H1 (cell line): ENCODE data around the gene DRAM1. TPM values are rescaled to one million over a fixed set of nuclear protein-coding genes. Genes with fewer than 3 reads are reported as not detected.

ENCODE experiments used
- ATF3 ChIP-seq: IDR thresholded peaks from 2 replicates; pipeline ENCODE4 v1.6.1; 2011; ENCODE audit warnings: low read depth, mild to moderate bottlenecking, low read length; ENCODE audit not compliant: insufficient read depth
- CEBPB ChIP-seq: IDR thresholded peaks from 2 replicates; pipeline ENCODE4 v1.6.1; 2012; ENCODE audit warnings: low read depth, low read length
- CHD7 ChIP-seq: fragments of 300-600 bp; sonication (generic); IDR thresholded peaks from 2 replicates; pipeline ENCODE4 v1.7.1; 2012; ENCODE audit warnings: low read length, moderate library complexity, mild to moderate bottlenecking, inconsistent platforms; ENCODE audit not compliant: insufficient replicate concordance
- EGR1 ChIP-seq: IDR thresholded peaks from 2 replicates; pipeline ENCODE4 v1.6.1; 2011; ENCODE audit warnings: low read depth, low read length, borderline replicate concordance
- TBP ChIP-seq: IDR thresholded peaks from 2 replicates; pipeline ENCODE4 v1.6.1; 2011; ENCODE audit warnings: low read depth, low read length, improper control_type of control experiment
- TCF12 ChIP-seq: IDR thresholded peaks from 2 replicates; pipeline ENCODE4 v1.6.1; 2011; ENCODE audit warnings: low read depth, mild to moderate bottlenecking, low read length
- polyA plus RNA-seq, 7 experiments: library from polyadenylated mRNA; depleted of rRNA in 3 of 7; stranded (reverse) in 5 of 7; unstranded in 2 of 7; fragments of >200 nt in 5 of 7; fragments of 200-250 nt in 2 of 7; gene quantifications; 1 replicate in 5 of 7; 2 replicates in 1 of 7; 4 replicates in 1 of 7; pipeline versions ENCODE4 v1.2.1 to v1.2.3, GENCODE V29; 2011 to 2013; ENCODE audit warnings: missing spikeins in 2 of 7, mixed read lengths in 2 of 7
- total RNA-seq: library from RNA; stranded (reverse); fragmentation: NEBNext Ultra II Directional; extraction: Animal tissue kit (Norgen Biotek cat#: 25700); gene quantifications from 2 replicates; pipeline ENCODE4 v1.2.1, GENCODE V29; 2021

Gene DRAM1
- total and polyA plus RNA-seq, 2 of the 8 experiments (the other 6 are each of a cell fraction or from before 2014, with no cell fraction given) = 4.6 to 6.2 TPM

GRCh38 chr12:101876322-101876860 is 989 bp upstream of the DRAM1 start (continued):
- TF ChIP-seq CHD7 (no peak), ATF3 (no peak), CEBPB (no peak), EGR1 (no peak), TCF12 (no peak), TBP (no peak)
